Psoas muscle (tissue), 8 donors: ENCODE data around the gene NPTN. TPM values are rescaled to one million over a fixed set of nuclear protein-coding genes. Genes with fewer than 3 reads are reported as not detected.
A peak's percentile ranks its signal among the peaks of the same experiment; 100 is the strongest.

Source experiments
- ATAC-seq, 4 donors: fragments of 200-7000 bp; cut with Tn5 transposase; one replicate each; pipeline ENCODE4 v1.9.1; 2020; ENCODE audit warnings: moderate library complexity in 3 of 4, mild to moderate bottlenecking in 2 of 4
- DNase-seq, 2 donors: peaks; one replicate each; pipeline ENCODE4 v3.0.0-alpha.2; 2020
- H3K27ac ChIP-seq: fragments of 200-600 bp; one replicate; pipeline ENCODE4 v1.8.0; 2022
- H3K27me3 ChIP-seq, 3 donors: fragments of 200-600 bp in 1 of 3; one replicate each; pipeline versions ENCODE4 v1.6.1 to v1.8.0; 2013 to 2022; ENCODE audit warnings: low read length in 2 of 3, mild to moderate bottlenecking in 2 of 3, moderate library complexity in 1 of 3; ENCODE audit not compliant: insufficient read depth in 3 of 3
- H3K36me3 ChIP-seq, 2 donors: fragments of 200-600 bp in 1 of 2; one replicate each; pipeline versions ENCODE4 v1.6.1 to v1.8.0; 2013 to 2022; ENCODE audit warnings: low read depth in 1 of 2, mild to moderate bottlenecking in 1 of 2, moderate library complexity in 1 of 2; ENCODE audit not compliant: insufficient read depth in 1 of 2
- H3K4me1 ChIP-seq: fragments of 200-600 bp; one replicate; pipeline ENCODE4 v1.8.0; 2022
- H3K4me3 ChIP-seq: fragments of 200-600 bp; one replicate; pipeline ENCODE4 v1.8.0; 2022; ENCODE audit warnings: mild to moderate bottlenecking
- H3K9me3 ChIP-seq: fragments of 200-600 bp; one replicate; pipeline ENCODE4 v1.8.0; 2022
- WGBS, 3 donors: extraction: QIAGEN DNeasy Blood & Tissue Kit; methylation state at CpG; one replicate each; pipeline versions ENCODE4 v1.1.6 to v1.1.7; 2013; 5-methylcytosine and 5-hydroxymethylcytosine counted together
- intact Hi-C, 2 donors: fragments of 100-400 bp; cut with DNase I; formaldehyde crosslinking; loops; one replicate each; pipeline versions ENCODE4 v1.11.0 to v1.14.2; 2022
- polyA plus RNA-seq, 3 donors: library from polyadenylated mRNA; stranded (reverse); fragments of 200-250 nt; gene quantifications; one replicate each; pipeline ENCODE4 v1.2.3, GENCODE V29; 2013
- total RNA-seq, 4 donors: library from RNA; stranded (reverse); fragmentation: NEBNext Ultra II Directional in 2 of 4; extraction: Animal tissue kit (Norgen Biotek cat#: 25700) in 2 of 4; gene quantifications; one replicate each; pipeline versions ENCODE4 v1.2.1 to v1.2.4, GENCODE V29; 2021 to 2023
- TF ChIP-seq, protein P1 (sequence below): fragments of 200-600 bp; IDR thresholded peaks from one replicate; pipeline ENCODE4 v1.8.0; 2022; ENCODE audit warnings: antibody characterized with exemption
- donor health status: healthy with polysubstance abuse.
- donor health status: DM: no; HTN: no; CAD: no; lungs with moderate emphysema.
- donor health status: Bipolar disorder and iron deficiency.
- donor health status: healthy.
- donor health status: DM: yes; HTN: yes; CAD: no.
- donor health status: DM: no; HTN: no; CAD: no.
- donor health status: DM: no; HTN: no; CAD: no.
- donor health status: DM: yes; HTN: yes; CAD: no.

The NPTN gene
- total and polyA plus RNA-seq, 7 donors, result 26.3 to 41.1 (median 32.1) TPM

DNA sequence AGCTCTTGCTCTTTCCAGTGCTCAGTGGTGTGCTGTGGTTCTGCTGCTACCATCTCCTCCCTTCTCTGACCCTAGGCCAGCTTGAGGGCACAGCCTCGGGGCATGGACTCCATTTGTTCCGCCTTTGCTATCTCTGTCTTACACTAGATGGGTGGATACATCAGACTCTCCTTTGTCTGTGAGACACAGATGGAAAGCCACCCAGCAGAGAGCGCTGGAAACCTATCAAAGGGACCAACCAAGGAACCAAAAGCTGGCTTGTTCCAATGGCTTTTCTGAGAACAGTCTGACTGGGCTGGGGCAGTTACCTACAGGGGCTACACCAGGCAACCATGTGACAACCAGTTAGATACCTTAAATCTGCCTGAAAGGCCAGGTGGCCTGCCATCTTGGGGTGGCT, 63.8 kb downstream of the NPTN start:
- TF ChIP-seq, protein P1, sequence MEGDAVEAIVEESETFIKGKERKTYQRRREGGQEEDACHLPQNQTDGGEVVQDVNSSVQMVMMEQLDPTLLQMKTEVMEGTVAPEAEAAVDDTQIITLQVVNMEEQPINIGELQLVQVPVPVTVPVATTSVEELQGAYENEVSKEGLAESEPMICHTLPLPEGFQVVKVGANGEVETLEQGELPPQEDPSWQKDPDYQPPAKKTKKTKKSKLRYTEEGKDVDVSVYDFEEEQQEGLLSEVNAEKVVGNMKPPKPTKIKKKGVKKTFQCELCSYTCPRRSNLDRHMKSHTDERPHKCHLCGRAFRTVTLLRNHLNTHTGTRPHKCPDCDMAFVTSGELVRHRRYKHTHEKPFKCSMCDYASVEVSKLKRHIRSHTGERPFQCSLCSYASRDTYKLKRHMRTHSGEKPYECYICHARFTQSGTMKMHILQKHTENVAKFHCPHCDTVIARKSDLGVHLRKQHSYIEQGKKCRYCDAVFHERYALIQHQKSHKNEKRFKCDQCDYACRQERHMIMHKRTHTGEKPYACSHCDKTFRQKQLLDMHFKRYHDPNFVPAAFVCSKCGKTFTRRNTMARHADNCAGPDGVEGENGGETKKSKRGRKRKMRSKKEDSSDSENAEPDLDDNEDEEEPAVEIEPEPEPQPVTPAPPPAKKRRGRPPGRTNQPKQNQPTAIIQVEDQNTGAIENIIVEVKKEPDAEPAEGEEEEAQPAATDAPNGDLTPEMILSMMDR, result no peak
- H3K9me3 ChIP-seq, result no peaks in the 10 kb centered on the region
- no peaks in the 10 kb centered on the region for H3K4me1 ChIP-seq
- DNase-seq (no peak), ATAC-seq (no peak)
- 71 to 90% (median 80%) methylated on average over 3 of the region's 3 CpGs for WGBS, 3 donors
- H3K27me3 ChIP-seq, result no peaks in the 10 kb centered on the region
- H3K27ac ChIP-seq, result no peak overlapping the region
- H3K36me3 ChIP-seq, result peaks cover 5 to 89% of the 10 kb centered on the region in 2 donors
- H3K4me3 ChIP-seq, result no peak overlapping the region
- intact Hi-C loops, result loop anchor here in 1 of 2 donors (10.0 kb wide), 1 partner anchor 345 kb away; no protein-coding TSS in a partner anchor

DNA sequence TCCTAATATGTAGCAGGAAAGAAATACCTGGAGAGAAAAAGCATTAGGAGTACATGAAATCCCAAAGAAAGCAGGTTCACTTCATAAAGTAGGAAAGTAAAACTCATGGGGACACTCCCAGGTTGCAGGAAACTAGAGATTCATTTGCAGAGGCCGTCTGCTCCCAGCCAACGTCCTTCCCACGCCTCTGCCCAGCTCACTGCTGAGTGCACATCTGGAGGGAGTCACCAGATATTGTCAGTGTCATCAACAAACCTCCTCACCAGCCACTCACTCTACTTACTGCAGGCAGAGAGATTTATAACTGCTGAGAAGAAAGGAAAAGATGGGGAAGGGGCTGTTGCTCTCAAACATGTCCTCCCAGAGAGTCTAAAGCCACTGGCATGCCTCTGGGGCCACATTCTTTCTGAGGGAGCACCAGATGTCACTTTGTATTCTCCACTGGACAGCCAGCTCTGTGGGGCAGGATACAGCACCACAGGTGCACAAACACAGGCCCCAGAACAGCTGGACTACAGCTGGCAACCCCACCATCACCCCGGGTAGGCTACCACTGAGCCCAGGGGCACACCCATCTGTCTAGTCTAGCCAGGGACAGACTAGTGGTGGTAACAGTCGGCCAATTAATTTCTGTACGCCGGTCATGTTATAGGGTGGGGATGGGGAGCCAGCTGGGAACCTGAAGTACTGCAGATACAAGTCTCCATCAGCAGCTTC, 64.5 kb downstream of the NPTN start:
- no peak overlapping the region for H3K4me3 ChIP-seq
- WGBS, 3 donors, result 51 to 65% (median 60%) methylated on average over 7 of the region's 7 CpGs
- intact Hi-C loops, result loop anchor here in 1 of 2 donors (10.0 kb wide), 1 partner anchor 346 kb away; no protein-coding TSS in a partner anchor

GRCh38 chr15:73567020-73567419, 66.2 kb downstream of the NPTN start:
- no peak for ATAC-seq
- Histone ChIP-seq H3K4me3 (no peak overlapping the region), H3K4me1 (no peaks in the 10 kb centered on the region), H3K27ac (no peak overlapping the region), H3K9me3 (no peaks in the 10 kb centered on the region), H3K27me3 (no peaks in the 10 kb centered on the region), H3K36me3 (peaks cover 3 to 84% of the 10 kb centered on the region in 2 donors)
- intact Hi-C loops, result loop anchor here in 1 of 2 donors (10.0 kb wide), 1 partner anchor 348 kb away; no protein-coding TSS in a partner anchor
- TF ChIP-seq, protein P1, result no peak
- 80 to 90% (median 82%) methylated on average over 1 of the region's 1 CpG for WGBS, 3 donors
- DNase-seq, result no peak

More for the DNA sequence above, 64.5 kb downstream of the NPTN start:
- H3K36me3 ChIP-seq, result peaks cover 5 to 84% of the 10 kb centered on the region in 2 donors
- no peaks in the 10 kb centered on the region for H3K27me3 ChIP-seq
- TF ChIP-seq, protein P1, result no peak
- H3K9me3 ChIP-seq, result no peaks in the 10 kb centered on the region
- DNase-seq (no peak), ATAC-seq (no peak)
- H3K27ac ChIP-seq, result no peak overlapping the region
- H3K4me1 ChIP-seq, result no peaks in the 10 kb centered on the region

DNA sequence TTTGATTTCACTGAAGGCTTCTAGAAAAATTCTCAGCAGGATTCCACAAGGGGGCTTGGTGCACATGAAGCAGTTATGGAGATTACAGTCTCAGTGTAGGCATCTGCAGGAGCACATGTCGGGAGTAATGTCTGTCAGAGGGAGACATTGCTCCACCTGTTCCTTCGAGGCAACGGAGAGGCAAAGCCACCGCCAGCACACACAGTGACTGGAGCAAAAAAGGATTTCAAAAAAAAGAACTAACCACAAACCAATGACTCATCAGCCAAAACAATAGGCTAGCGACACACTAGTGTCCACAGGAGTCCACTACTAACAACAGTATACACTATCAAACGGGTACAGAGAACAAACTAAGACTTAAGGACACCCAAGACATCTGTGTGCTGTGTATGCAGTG, 68.9 kb downstream of the NPTN start:
- intact Hi-C loops, result loop anchor here (2.0 to 10.0 kb wide), 3 partner anchors 69 to 351 kb away; partner anchors contain the start of gene NPTN (in 1 of the 2)
- no peaks in the 10 kb centered on the region for H3K4me1 ChIP-seq
- ATAC-seq (peak; percentile 73 to 86 (median 81)), DNase-seq (no peak)
- no peak overlapping the region for H3K4me3 ChIP-seq
- peaks cover 0 to 83% of the 10 kb centered on the region in 2 donors for H3K36me3 ChIP-seq
- H3K9me3 ChIP-seq, result no peaks in the 10 kb centered on the region
- TF ChIP-seq, protein P1, result no peak
- peak overlapping the region; percentile 12 for H3K27ac ChIP-seq
- H3K27me3 ChIP-seq, result no peaks in the 10 kb centered on the region
- WGBS, 3 donors, result 29 to 39% (median 32%) methylated on average over 6 of the region's 6 CpGs
